T follicular helper cell (primary cell): ENCODE results near the gene RFC3.

Experiments used
- DNase-seq: peaks from one replicate; pipeline ENCODE4 v3.0.0-alpha.2; 2020; ENCODE audit warnings: low read depth

Gene RFC3

GRCh38 chr13:33865945-33866344 is 48.0 kb downstream of the RFC3 start:
- no peak for DNase-seq

- no peak for DNase-seq
Observed at GRCh38 chr13:33867472-33867871, 49.5 kb downstream of the RFC3 start.

- no peak for DNase-seq
Observed at GRCh38 chr13:33868343-33868994, 50.5 kb downstream of the RFC3 start.

GRCh38 chr13:33869005-33869404 is 51.1 kb downstream of the RFC3 start:
- no peak for DNase-seq

GRCh38 chr13:33870046-33870668 is 52.2 kb downstream of the RFC3 start:
- DNase-seq, result no peak

- DNase-seq, result no peak
Observed at GRCh38 chr13:33871207-33872004, 53.5 kb downstream of the RFC3 start.

- no peak for DNase-seq
Observed at GRCh38 chr13:33872005-33872351, 54.0 kb downstream of the RFC3 start.

GRCh38 chr13:33873251-33873908 is 55.4 kb downstream of the RFC3 start:
- no peak for DNase-seq

GRCh38 chr13:33874871-33875270 is 56.9 kb downstream of the RFC3 start:
- no peak for DNase-seq

GRCh38 chr13:33875618-33876401 is 57.9 kb downstream of the RFC3 start:
- DNase-seq, result no peak

GRCh38 chr13:33876716-33877394 is 58.9 kb downstream of the RFC3 start:
- no peak for DNase-seq

GRCh38 chr13:33879118-33879517 is 61.2 kb downstream of the RFC3 start:
- DNase-seq, result no peak

- no peak for DNase-seq
Observed at GRCh38 chr13:33882804-33883203, 64.9 kb downstream of the RFC3 start.

GRCh38 chr13:33884531-33885220 is 66.7 kb downstream of the RFC3 start:
- DNase-seq, result no peak
